GM10847 (cell line): ENCODE measurements around the gene TP53RK.

Source experiments
- POLR2A ChIP-seq: IDR thresholded peaks from 2 replicates; pipeline ENCODE4 v1.6.1; 2011; ENCODE audit not compliant: insufficient read length; ENCODE audit errors: extremely low read depth

Gene TP53RK

DNA sequence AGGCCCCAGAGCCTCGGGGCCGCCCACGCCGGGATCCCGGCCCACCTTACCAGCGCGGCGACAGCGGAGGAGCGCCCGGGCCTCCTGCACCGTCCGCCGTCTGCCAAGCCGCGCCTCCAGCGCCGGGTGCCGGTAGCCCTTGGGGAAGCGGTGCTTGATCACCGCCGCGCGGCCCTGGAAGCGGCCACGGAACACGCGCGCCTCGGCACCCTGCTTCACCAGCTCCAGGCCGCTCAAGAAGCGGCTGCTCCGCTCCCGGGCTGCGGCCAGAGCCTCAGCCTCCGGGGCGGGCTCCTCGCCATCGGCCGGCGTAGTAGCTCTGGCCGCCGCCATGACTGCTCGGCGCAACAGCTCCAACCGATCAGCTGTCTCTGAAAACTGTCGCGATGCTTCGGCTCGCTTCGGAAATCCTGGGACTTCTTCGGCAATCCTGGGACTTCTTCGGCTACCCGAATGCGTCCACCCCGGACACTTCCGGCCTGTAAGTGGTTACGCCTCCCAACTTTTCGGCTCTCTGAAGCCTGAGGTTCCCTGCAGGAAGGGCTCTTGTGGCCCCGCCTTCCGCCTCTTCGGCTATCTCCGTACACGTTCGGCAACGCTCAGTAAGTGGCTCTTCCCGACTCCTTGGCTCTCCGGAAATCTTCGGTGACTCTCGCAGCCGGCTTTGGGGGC, at the start of gene TP53RK:
Gene TP53RK, minus strand, starts transcription at position 363 of the 672 bp plus-strand sequence. Its CDS starts 30 bp downstream, at position 333.
- TF ChIP-seq POLR2A: peak; percentile 45

DNA sequence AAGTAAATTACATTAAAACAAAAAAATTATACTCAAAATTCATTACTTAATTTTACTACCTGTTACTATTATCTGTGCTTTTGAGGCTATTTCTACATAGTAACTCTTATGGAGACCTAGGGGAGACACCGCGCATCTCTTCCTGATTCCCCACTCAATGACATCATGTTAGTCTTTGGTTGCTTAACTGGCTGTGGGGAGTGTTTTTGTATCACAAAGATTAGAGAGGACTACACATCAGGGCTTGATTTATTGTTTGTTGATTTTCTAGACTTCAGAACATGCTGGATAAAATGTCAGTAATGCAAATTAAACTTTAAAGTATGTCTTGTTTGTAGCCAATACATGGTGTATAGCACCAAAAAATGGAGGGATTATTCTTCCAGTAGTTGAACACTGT, 46.2 kb upstream of the TP53RK start:
- no peak for TF ChIP-seq POLR2A

- TF ChIP-seq POLR2A: no peak
Measured at GRCh38 chr20:46731770-46732169, 42.5 kb upstream of the TP53RK start.

DNA sequence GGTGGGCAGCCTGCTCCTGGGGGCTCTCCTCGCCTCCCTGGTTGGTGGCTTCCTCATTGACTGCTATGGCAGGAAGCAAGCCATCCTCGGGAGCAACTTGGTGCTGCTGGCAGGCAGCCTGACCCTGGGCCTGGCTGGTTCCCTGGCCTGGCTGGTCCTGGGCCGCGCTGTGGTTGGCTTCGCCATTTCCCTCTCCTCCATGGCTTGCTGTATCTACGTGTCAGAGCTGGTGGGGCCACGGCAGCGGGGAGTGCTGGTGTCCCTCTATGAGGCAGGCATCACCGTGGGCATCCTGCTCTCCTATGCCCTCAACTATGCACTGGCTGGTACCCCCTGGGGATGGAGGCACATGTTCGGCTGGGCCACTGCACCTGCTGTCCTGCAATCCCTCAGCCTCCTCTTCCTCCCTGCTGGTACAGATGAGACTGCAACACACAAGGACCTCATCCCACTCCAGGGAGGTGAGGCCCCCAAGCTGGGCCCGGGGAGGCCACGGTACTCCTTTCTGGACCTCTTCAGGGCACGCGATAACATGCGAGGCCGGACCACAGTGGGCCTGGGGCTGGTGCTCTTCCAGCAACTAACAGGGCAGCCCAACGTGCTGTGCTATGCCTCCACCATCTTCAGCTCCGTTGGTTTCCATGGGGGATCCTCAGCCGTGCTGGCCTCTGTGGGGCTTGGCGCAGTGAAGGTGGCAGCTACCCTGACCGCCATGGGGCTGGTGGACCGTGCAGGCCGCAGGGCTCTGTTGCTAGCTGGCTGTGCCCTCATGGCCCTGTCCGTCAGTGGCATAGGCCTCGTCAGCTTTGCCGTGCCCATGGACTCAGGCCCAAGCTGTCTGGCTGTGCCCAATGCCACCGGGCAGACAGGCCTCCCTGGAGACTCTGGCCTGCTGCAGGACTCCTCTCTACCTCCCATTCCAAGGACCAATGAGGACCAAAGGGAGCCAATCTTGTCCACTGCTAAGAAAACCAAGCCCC, 36.2 kb upstream of the TP53RK start:
- no peak for TF ChIP-seq POLR2A

DNA sequence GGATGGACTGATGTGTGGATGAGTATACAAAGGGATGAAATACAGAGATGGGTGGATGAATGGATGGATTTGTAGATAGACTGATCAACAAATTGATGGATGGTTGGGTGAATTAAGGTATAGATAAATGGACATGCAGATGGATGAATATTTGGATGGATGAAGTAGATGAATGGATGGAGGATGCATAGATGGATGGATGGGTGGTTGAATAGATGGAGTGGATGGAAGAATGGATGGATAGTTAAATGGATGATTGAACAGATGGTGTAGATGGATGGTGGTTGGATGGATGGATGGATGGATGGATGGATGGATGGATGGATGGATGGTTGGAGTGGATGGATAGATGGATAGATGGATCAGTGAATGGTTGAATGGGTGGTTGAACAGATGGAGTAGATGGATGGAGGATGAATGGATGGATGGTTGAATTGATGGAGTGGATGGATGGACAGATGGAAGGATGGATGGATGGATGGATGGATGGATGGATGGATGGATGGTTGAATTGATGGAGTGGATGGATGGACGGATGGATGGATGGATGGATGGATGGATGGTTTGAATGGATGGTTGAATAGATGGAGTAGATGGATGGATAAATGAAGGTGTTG, 35.2 kb upstream of the TP53RK start:
- TF ChIP-seq POLR2A: no peak

DNA sequence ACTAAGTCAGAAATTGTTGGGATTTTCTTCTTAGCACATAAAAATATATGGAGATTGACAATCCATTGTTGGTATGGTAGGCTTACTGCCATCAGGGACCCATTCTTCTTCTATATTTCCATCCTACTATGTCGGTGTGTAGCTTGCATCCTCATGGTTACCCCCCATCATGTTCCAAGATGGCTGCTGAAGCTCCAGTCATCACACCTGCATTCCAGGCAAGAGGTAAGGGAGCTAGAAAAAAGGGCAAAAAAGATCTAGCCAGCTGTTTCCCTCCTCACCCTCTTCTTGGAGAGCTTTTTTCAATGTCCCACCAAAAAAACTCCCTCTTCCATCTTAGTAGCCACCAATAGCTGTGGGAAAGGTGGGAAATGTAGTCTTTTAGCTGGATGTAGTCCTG, 33.8 kb upstream of the TP53RK start:
- TF ChIP-seq POLR2A: no peak

DNA sequence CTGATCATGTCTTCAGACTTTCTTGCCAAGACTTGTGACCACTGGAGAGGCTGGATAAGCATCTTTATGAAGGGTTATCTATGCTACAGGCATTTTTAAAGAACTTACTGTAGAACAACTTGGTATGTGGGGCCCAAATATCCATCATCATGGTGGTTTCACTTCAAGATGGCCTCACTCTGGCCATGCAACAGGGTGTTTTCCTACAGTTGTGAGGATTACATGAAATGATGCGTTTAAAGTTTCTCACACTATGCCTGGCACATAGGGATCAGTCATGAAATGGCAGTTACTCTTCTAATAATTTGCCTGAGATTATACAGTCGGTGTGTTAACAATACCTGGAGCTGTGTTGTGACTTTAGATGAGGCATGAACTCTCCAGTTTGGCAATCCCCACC, 33.2 kb upstream of the TP53RK start:
- TF ChIP-seq POLR2A: no peak

- no peak for TF ChIP-seq POLR2A
Measured at GRCh38 chr20:46721476-46721875, 32.2 kb upstream of the TP53RK start.

DNA sequence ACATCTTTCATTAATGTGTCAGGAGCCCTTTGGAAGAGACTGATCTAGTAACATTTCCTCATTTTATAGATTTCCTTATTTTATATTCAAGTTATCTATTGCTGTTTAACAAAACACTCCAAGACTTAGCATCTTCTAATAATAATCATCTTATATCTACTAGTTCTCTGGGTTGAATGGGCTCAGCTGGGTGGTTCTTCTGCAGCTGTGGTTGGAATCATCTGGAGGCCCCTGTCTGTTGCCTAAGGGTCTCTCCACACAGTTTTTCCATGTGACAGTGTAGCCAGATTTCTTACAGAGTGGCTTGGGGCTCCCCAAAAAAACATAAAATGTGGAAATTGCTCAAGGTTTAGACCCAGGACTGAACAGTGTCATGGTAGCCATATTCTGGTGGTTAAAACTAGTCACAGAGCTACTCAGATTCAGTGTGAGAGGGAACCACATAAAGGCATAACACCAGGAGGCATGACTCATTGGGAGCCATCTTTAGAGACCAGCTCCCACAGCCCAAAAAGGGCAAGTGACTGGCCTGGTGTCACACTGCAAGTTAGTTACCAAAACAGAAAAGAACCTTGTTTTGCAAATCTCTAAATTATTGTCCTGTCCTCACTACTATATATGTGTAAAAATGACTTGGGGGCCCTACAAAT, 31.7 kb upstream of the TP53RK start:
- no peak for TF ChIP-seq POLR2A

DNA sequence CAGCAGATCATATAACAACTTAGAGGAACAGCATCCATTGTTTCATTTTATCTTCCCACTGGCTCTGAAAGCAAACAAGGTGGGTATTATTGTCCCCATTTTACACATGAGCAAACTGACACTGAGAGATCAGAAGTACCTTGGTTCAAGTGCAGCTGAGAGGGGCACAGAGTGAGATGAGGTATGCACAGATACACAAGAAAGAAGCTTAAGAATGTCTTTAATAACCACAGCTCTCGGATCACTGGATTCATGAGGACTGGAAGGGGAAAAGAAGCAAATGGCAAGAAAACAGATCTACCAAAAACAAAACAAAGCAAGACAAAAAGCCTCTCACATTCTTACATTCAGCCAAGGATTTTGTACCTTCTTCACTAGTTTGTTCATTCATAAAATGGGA, 30.8 kb upstream of the TP53RK start:
- TF ChIP-seq POLR2A: no peak

- no peak for TF ChIP-seq POLR2A
Measured at GRCh38 chr20:46717818-46718541, 28.7 kb upstream of the TP53RK start.

- TF ChIP-seq POLR2A: no peak
Measured at GRCh38 chr20:46715292-46715756, 26.1 kb upstream of the TP53RK start.

DNA sequence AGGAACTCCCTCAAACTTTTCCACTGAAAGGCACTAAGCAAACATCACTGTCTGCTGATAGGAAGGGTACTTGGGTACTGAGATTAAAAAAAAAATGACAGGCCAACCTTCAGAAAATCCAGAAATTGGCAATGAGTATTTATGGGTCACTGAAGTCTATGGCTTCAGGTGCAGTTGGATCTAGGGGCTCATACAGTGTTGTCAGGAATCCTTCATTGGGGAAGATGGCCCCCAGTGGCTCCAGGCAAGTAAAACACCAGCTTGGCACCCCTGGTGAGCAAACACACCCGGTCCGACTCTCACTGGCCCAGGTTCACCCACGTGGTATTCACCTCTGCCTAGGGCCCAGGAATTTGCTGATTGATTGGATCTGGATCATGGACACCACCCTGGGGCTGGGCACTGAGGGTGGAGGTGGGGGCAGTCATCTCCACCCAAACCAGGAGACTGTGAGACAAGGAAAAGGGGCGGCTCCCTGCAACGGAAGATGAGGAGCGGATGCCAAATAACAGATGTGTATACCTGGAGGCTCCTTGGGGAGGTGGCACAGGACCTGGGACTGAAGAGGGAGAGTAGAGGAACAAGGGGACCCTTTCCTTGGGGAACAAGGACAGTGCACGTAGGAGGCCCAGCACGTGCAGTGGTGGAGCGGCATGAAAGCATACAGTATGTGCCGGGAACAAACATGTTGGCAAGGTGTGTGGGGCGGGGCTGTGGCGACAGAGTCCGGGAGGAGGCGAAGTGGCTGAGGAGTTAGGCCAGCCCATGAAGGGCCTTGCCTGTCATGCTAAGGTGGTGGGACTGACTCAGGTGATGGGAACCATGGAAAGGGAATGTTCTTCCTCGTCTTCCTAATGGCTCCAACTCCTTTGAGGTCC, 25.0 kb upstream of the TP53RK start:
- no peak for TF ChIP-seq POLR2A
